DND-41 (cell line): Measurements from ENCODE around the gene ACR.

ENCODE experiments used
- ATAC-seq: fragments of 200-7000 bp; cut with Tn5 transposase; 3 replicates; pipeline ENCODE4 v1.9.1; 2021; ENCODE audit warnings: low read depth; ENCODE audit not compliant: insufficient read depth
- DNase-seq: peaks from one replicate; pipeline ENCODE4 v3.0.0-alpha.2; 2020
- H2AFZ ChIP-seq: 2 replicates; pipeline ENCODE4 v1.6.0; 2012; ENCODE audit warnings: low read depth, low read length
- H3K27ac ChIP-seq: 2 replicates; pipeline ENCODE4 v1.5.1; 2012; ENCODE audit warnings: low read length, inconsistent platforms
- H3K27me3 ChIP-seq: fragments of 200-600 bp; sonication (generic); 2 replicates; pipeline ENCODE4 v1.6.0; 2012; ENCODE audit warnings: low read length, mild to moderate bottlenecking, inconsistent platforms; ENCODE audit not compliant: insufficient read depth, poor library complexity
- H3K36me3 ChIP-seq: 2 replicates; pipeline ENCODE4 v1.5.1; 2012; ENCODE audit warnings: low read length, inconsistent platforms; ENCODE audit not compliant: insufficient read depth
- H3K4me1 ChIP-seq: 2 replicates; pipeline ENCODE4 v1.5.1; 2012; ENCODE audit warnings: mild to moderate bottlenecking, low read length; ENCODE audit not compliant: insufficient read depth
- H3K4me2 ChIP-seq: 2 replicates; pipeline ENCODE4 v1.6.0; 2012; ENCODE audit warnings: mild to moderate bottlenecking, moderate library complexity, low read length, inconsistent platforms; ENCODE audit not compliant: insufficient read depth
- H3K4me3 ChIP-seq, 2 experiments: fragments of 200-600 bp in 1 of 2; shearing (Covaris generic) in 1 of 2; 2 replicates each; pipeline ENCODE4 v1.5.1; 2012 to 2016; ENCODE audit warnings: inconsistent platforms in 2 of 2, low read length in 2 of 2, mild to moderate bottlenecking in 2 of 2, low read depth in 1 of 2, moderate library complexity in 1 of 2
- H3K79me2 ChIP-seq: 2 replicates; pipeline ENCODE4 v1.6.0; 2012; ENCODE audit warnings: low read length, inconsistent platforms; ENCODE audit not compliant: insufficient read depth
- H3K9ac ChIP-seq: 2 replicates; pipeline ENCODE4 v1.6.0; 2012; ENCODE audit warnings: low read depth, mild to moderate bottlenecking, inconsistent platforms, low read length, moderate library complexity
- H3K9me3 ChIP-seq: 2 replicates; pipeline ENCODE4 v1.5.1; 2012; ENCODE audit warnings: low read length, moderate library complexity, mild to moderate bottlenecking, inconsistent platforms; ENCODE audit not compliant: insufficient read depth, severe bottlenecking
- H4K20me1 ChIP-seq: 2 replicates; pipeline ENCODE4 v1.6.0; 2012; ENCODE audit warnings: low read length; ENCODE audit not compliant: insufficient read depth
- EZH2 ChIP-seq: IDR thresholded peaks from 3 replicates; pipeline ENCODE4 v1.6.1; 2012; ENCODE audit warnings: borderline replicate concordance, low read depth, mild to moderate bottlenecking, moderate library complexity, low read length, inconsistent platforms; ENCODE audit not compliant: severe bottlenecking
- TF ChIP-seq, protein P1 (sequence below): IDR thresholded peaks from 2 replicates; pipeline ENCODE4 v1.5.1; 2012; ENCODE audit warnings: borderline replicate concordance, low read length, moderate library complexity, mild to moderate bottlenecking; ENCODE audit not compliant: poor library complexity, severe bottlenecking; ENCODE audit errors: extremely low read depth

Gene ACR

DNA sequence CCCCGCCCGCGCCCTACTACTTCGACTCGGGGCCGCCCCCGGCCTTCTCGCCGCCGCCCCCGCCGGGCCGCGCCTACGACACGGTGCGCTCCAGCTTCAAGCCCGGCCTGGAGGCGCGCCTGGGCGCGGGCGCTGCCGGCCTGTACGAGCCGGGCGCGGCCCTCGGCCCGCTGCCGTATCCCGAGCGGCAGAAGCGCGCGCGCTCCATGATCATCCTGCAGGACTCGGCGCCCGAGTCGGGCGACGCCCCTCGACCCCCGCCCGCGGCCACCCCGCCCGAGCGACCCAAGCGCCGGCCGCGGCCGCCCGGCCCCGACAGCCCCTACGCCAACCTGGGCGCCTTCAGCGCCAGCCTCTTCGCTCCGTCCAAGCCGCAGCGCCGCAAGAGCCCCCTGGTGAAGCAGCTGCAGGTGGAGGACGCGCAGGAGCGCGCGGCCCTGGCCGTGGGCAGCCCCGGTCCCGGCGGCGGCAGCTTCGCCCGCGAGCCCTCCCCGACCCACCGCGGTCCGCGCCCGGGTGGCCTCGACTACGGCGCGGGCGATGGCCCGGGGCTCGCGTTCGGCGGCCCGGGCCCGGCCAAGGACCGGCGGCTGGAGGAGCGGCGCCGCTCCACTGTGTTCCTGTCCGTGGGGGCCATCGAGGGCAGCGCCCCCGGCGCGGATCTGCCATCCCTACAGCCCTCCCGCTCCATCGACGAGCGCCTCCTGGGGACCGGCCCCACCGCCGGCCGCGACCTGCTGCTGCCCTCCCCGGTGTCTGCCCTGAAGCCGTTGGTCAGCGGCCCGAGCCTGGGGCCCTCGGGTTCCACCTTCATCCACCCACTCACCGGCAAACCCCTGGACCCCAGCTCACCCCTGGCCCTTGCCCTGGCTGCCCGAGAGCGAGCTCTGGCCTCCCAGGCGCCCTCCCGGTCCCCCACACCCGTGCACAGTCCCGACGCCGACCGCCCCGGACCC, 17.4 kb upstream of the ACR start:
- Histone ChIP-seq H3K4me2 (no peak overlapping the region), H3K27ac (no peak overlapping the region), H3K9ac (no peak overlapping the region), H3K27me3 (peaks cover 4% of the 10 kb centered on the region), H3K36me3 (no peaks in the 10 kb centered on the region), H3K79me2 (no peaks in the 10 kb centered on the region), H3K4me1 (no peaks in the 10 kb centered on the region), H3K9me3 (no peaks in the 10 kb centered on the region), H2AFZ (no peak overlapping the region), H4K20me1 (peaks cover 9% of the 10 kb centered on the region), H3K4me3 (no peak overlapping the region)
- ATAC-seq: no peak
- TF ChIP-seq, protein P1, sequence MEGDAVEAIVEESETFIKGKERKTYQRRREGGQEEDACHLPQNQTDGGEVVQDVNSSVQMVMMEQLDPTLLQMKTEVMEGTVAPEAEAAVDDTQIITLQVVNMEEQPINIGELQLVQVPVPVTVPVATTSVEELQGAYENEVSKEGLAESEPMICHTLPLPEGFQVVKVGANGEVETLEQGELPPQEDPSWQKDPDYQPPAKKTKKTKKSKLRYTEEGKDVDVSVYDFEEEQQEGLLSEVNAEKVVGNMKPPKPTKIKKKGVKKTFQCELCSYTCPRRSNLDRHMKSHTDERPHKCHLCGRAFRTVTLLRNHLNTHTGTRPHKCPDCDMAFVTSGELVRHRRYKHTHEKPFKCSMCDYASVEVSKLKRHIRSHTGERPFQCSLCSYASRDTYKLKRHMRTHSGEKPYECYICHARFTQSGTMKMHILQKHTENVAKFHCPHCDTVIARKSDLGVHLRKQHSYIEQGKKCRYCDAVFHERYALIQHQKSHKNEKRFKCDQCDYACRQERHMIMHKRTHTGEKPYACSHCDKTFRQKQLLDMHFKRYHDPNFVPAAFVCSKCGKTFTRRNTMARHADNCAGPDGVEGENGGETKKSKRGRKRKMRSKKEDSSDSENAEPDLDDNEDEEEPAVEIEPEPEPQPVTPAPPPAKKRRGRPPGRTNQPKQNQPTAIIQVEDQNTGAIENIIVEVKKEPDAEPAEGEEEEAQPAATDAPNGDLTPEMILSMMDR: no peak
- no peak for TF ChIP-seq EZH2
- no peak for DNase-seq

DNA sequence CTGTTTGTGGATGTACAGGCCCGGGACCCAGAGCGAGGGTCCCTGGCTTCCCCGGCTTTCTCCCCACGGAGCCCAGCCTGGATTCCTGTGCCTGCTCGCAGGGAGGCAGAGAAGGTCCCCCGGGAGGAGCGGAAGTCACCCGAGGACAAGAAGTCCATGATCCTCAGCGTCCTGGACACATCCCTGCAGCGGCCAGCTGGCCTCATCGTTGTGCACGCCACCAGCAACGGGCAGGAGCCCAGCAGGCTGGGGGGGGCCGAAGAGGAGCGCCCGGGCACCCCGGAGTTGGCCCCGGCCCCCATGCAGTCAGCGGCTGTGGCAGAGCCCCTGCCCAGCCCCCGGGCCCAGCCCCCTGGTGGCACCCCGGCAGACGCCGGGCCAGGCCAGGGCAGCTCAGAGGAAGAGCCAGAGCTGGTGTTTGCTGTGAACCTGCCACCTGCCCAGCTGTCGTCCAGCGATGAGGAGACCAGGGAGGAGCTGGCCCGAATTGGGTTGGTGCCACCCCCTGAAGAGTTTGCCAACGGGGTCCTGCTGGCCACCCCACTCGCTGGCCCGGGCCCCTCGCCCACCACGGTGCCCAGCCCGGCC, 16.7 kb upstream of the ACR start:
- Histone ChIP-seq H3K36me3 (no peaks in the 10 kb centered on the region), H3K27me3 (peaks cover 4% of the 10 kb centered on the region), H3K9me3 (no peaks in the 10 kb centered on the region), H3K27ac (no peak overlapping the region), H3K4me2 (no peak overlapping the region), H2AFZ (no peak overlapping the region), H3K4me3 (no peak overlapping the region), H3K4me1 (no peaks in the 10 kb centered on the region), H3K79me2 (no peaks in the 10 kb centered on the region), H3K9ac (no peak overlapping the region), H4K20me1 (peaks cover 9% of the 10 kb centered on the region)
- DNase-seq (no peak), ATAC-seq (no peak)
- no peak for TF ChIP-seq EZH2
- TF ChIP-seq, protein P1: no peak

DNA sequence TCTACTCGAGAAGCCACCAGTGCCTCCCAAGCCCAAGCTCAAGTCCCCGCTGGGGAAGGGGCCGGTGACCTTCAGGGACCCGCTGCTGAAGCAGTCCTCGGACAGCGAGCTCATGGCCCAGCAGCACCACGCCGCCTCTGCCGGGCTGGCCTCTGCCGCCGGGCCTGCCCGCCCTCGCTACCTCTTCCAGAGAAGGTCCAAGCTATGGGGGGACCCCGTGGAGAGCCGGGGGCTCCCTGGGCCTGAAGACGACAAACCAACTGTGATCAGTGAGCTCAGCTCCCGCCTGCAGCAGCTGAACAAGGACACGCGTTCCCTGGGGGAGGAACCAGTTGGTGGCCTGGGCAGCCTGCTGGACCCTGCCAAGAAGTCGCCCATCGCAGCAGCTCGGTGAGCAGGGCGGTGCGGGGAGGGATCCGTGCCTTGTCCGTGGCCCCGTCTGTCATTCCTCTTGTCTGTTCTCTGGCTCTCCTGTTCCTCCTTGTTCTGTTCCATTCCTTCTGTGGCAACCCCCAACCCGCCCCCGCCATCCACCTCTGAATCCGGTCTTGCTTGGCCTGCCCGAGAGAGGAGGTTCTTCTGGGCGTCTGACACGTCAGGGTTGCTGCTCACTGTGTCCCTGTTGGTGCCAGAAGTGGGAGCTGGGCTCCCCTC, 15.8 kb upstream of the ACR start:
- DNase-seq (no peak), ATAC-seq (no peak)
- Histone ChIP-seq H3K79me2 (no peaks in the 10 kb centered on the region), H2AFZ (no peak overlapping the region), H3K27ac (no peak overlapping the region), H3K9ac (no peak overlapping the region), H3K27me3 (no peaks in the 10 kb centered on the region), H4K20me1 (peaks cover 9% of the 10 kb centered on the region), H3K4me1 (no peaks in the 10 kb centered on the region), H3K36me3 (no peaks in the 10 kb centered on the region), H3K9me3 (no peaks in the 10 kb centered on the region), H3K4me3 (no peak overlapping the region), H3K4me2 (no peak overlapping the region)
- TF ChIP-seq, protein P1: no peak
- TF ChIP-seq EZH2: no peak
